ENCODE results near the gene PXDC1. TPM values are rescaled to one million over a fixed set of nuclear protein-coding genes. Genes with fewer than 3 reads are reported as not detected.
"Not testable (repeated sequence)": the region's sequence is repeated elsewhere in the genome, so short reads cannot be mapped to it uniquely, and the experiment has no call there.

The PXDC1 gene
- total RNA-seq, 5 donors from 2014 or later (not counting 1 experiment from before 2014, with no cell fraction given) = 0.30 to 1.2 (median 0.41) TPM

GRCh38 chr6:3775847-3776246 is 24.3 kb upstream of the PXDC1 start:
- H3K36me3 ChIP-seq (ENCODE audit: control insufficient read depth in 2 of 2, extremely low read depth in 1 of 2, insufficient read depth in 1 of 2, low read length in 1 of 2) = no peaks in the 10 kb centered on the region
- Mint-ChIP-seq H3K4me3 (no peak overlapping the region), H3K27me3 (peaks cover 0 to 10% of the 10 kb centered on the region in 2 donors), H3K36me3 (no peaks in the 10 kb centered on the region), H3K4me1 (no peaks in the 10 kb centered on the region), H3K27ac (no peak overlapping the region), H3K9me3 (no peaks in the 10 kb centered on the region)
- ATAC-seq (replicated peaks in 1 of 4) (no peak), DNase-seq (no peak)
- no peaks in the 10 kb centered on the region for H3K9me3 ChIP-seq
- ChIA-PET POLR2A (interaction anchor here in 1 of 2 donors (0.6 kb wide), 1 partner anchor 278 kb away, joined by 7 read pairs; no protein-coding TSS in a partner anchor), CTCF (no interaction called here)
- H3K27ac ChIP-seq (ENCODE audit: low read length) = no peak overlapping the region
- peaks cover 0 to 6% of the 10 kb centered on the region in 2 experiments for H3K27me3 ChIP-seq (replicated peaks in 1 of 2; ENCODE audit: control insufficient read depth in 2 of 2, extremely low read depth in 1 of 2, insufficient read depth in 2 of 2, low read length in 1 of 2)
- no peaks in the 10 kb centered on the region for H3K4me1 ChIP-seq (ENCODE audit: control insufficient read depth in 1 of 2, extremely low read depth in 1 of 2, insufficient read depth in 2 of 2, low read length in 2 of 2)
- 100% methylated on average over 1 of the region's 4 CpGs for WGBS (ENCODE audit: insufficient coverage)
- no peak overlapping the region for H3K4me3 ChIP-seq (ENCODE audit: control insufficient read depth in 1 of 2, extremely low read depth in 1 of 2, low read length in 1 of 2)

- no peaks in the 10 kb centered on the region for H3K36me3 Mint-ChIP-seq
These were observed 23.9 kb upstream of the PXDC1 start for GRCh38 chr6:3775386-3775785.

GRCh38 chr6:3773678-3774298 is 22.3 kb upstream of the PXDC1 start:
- ChIA-PET CTCF (no interaction called here), POLR2A (no interaction called here)
- no peaks in the 10 kb centered on the region for H3K9me3 ChIP-seq
- ATAC-seq (replicated peaks in 1 of 4) = no peak
- WGBS (ENCODE audit: insufficient coverage) = 100% methylated on average over 4 of the region's 7 CpGs
- no peaks in the 10 kb centered on the region for H3K9me3 Mint-ChIP-seq
- no peaks in the 10 kb centered on the region for H3K36me3 ChIP-seq (ENCODE audit: control insufficient read depth in 2 of 2, extremely low read depth in 1 of 2, insufficient read depth in 1 of 2, low read length in 1 of 2)
- H3K4me3 ChIP-seq (ENCODE audit: control insufficient read depth in 1 of 2, extremely low read depth in 1 of 2, low read length in 1 of 2) = no peak overlapping the region
- no peak for DNase-seq
- no peak overlapping the region for H3K4me3 Mint-ChIP-seq
- H3K4me1 ChIP-seq (ENCODE audit: control insufficient read depth in 1 of 2, extremely low read depth in 1 of 2, insufficient read depth in 2 of 2, low read length in 2 of 2) = no peaks in the 10 kb centered on the region
- H3K27me3 ChIP-seq (replicated peaks in 1 of 2; ENCODE audit: control insufficient read depth in 2 of 2, extremely low read depth in 1 of 2, insufficient read depth in 2 of 2, low read length in 1 of 2) = peaks cover 0 to 11% of the 10 kb centered on the region in 2 experiments
- no peak overlapping the region for H3K27ac Mint-ChIP-seq
- H3K27ac ChIP-seq (ENCODE audit: low read length) = no peak overlapping the region
- no peaks in the 10 kb centered on the region for H3K36me3 Mint-ChIP-seq
- H3K27me3 Mint-ChIP-seq = peaks cover 12 to 16% of the 10 kb centered on the region in 2 donors
- no peaks in the 10 kb centered on the region for H3K4me1 Mint-ChIP-seq

More at GRCh38 chr6:3775386-3775785, 23.9 kb upstream of the PXDC1 start:
- ChIA-PET POLR2A (no interaction called here), CTCF (no interaction called here)
- ATAC-seq (replicated peaks in 1 of 4) (no peak), DNase-seq (no peak)
- Histone ChIP-seq H3K4me1 (ENCODE audit: control insufficient read depth in 1 of 2, extremely low read depth in 1 of 2, insufficient read depth in 2 of 2, low read length in 2 of 2) (no peaks in the 10 kb centered on the region), H3K9me3 (no peaks in the 10 kb centered on the region), H3K27ac (ENCODE audit: low read length) (no peak overlapping the region), H3K27me3 (replicated peaks in 1 of 2; ENCODE audit: control insufficient read depth in 2 of 2, extremely low read depth in 1 of 2, insufficient read depth in 2 of 2, low read length in 1 of 2) (peaks cover 0 to 6% of the 10 kb centered on the region in 2 experiments), H3K36me3 (ENCODE audit: control insufficient read depth in 2 of 2, extremely low read depth in 1 of 2, insufficient read depth in 1 of 2, low read length in 1 of 2) (no peaks in the 10 kb centered on the region), H3K4me3 (ENCODE audit: control insufficient read depth in 1 of 2, extremely low read depth in 1 of 2, low read length in 1 of 2) (no peak overlapping the region)
- 100% methylated on average over 2 of the region's 7 CpGs for WGBS (ENCODE audit: insufficient coverage)
- Mint-ChIP-seq H3K27me3 (peaks cover 0 to 14% of the 10 kb centered on the region in 2 donors), H3K4me3 (no peak overlapping the region), H3K9me3 (no peaks in the 10 kb centered on the region), H3K27ac (no peak overlapping the region), H3K4me1 (no peaks in the 10 kb centered on the region)

- H3K36me3 ChIP-seq (ENCODE audit: control insufficient read depth in 2 of 2, extremely low read depth in 1 of 2, insufficient read depth in 1 of 2, low read length in 1 of 2); H3K9me3 Mint-ChIP-seq; H3K36me3 Mint-ChIP-seq; H3K4me3 ChIP-seq (ENCODE audit: control insufficient read depth in 1 of 2, extremely low read depth in 1 of 2, low read length in 1 of 2); DNase-seq; H3K4me1 ChIP-seq (ENCODE audit: control insufficient read depth in 1 of 2, extremely low read depth in 1 of 2, insufficient read depth in 2 of 2, low read length in 2 of 2); H3K27ac ChIP-seq (ENCODE audit: low read length); CTCF ChIA-PET; H3K4me3 Mint-ChIP-seq; POLR2A ChIA-PET; H3K27ac Mint-ChIP-seq; ATAC-seq (replicated peaks in 1 of 4); H3K4me1 Mint-ChIP-seq; H3K9me3 ChIP-seq: not testable (repeated sequence)
- 79% methylated on average over 7 of the region's 12 CpGs for WGBS (ENCODE audit: insufficient coverage)
- peaks cover 0 to 11% of the 10 kb centered on the region in 2 experiments for H3K27me3 ChIP-seq (replicated peaks in 1 of 2; ENCODE audit: control insufficient read depth in 2 of 2, extremely low read depth in 1 of 2, insufficient read depth in 2 of 2, low read length in 1 of 2)
- peaks cover 12 to 23% of the 10 kb centered on the region in 2 donors for H3K27me3 Mint-ChIP-seq
These were observed 20.9 kb upstream of the PXDC1 start for GRCh38 chr6:3772127-3772999.

- H3K27me3 Mint-ChIP-seq = peaks cover 12 to 25% of the 10 kb centered on the region in 2 donors
- Histone ChIP-seq H3K36me3 (ENCODE audit: control insufficient read depth in 2 of 2, extremely low read depth in 1 of 2, insufficient read depth in 1 of 2, low read length in 1 of 2) (no peaks in the 10 kb centered on the region), H3K27ac (ENCODE audit: low read length) (no peak overlapping the region), H3K4me3 (ENCODE audit: control insufficient read depth in 1 of 2, extremely low read depth in 1 of 2, low read length in 1 of 2) (no peak overlapping the region), H3K4me1 (ENCODE audit: control insufficient read depth in 1 of 2, extremely low read depth in 1 of 2, insufficient read depth in 2 of 2, low read length in 2 of 2) (no peaks in the 10 kb centered on the region), H3K9me3 (no peaks in the 10 kb centered on the region), H3K27me3 (replicated peaks in 1 of 2; ENCODE audit: control insufficient read depth in 2 of 2, extremely low read depth in 1 of 2, insufficient read depth in 2 of 2, low read length in 1 of 2) (peaks cover 0 to 4% of the 10 kb centered on the region in 2 experiments)
- DNase-seq (no peak), ATAC-seq (replicated peaks in 1 of 4) (no peak)
- ChIA-PET CTCF (no interaction called here), POLR2A (no interaction called here)
- no peak overlapping the region for H3K27ac Mint-ChIP-seq
- no peak overlapping the region for H3K4me3 Mint-ChIP-seq
- H3K9me3 Mint-ChIP-seq = no peaks in the 10 kb centered on the region
- WGBS (ENCODE audit: insufficient coverage) = 82% methylated on average over 57 of the region's 57 CpGs
- H3K36me3 Mint-ChIP-seq = no peaks in the 10 kb centered on the region
- no peaks in the 10 kb centered on the region for H3K4me1 Mint-ChIP-seq
These were observed 20.0 kb upstream of the PXDC1 start for GRCh38 chr6:3771407-3772011.

- no peaks in the 10 kb centered on the region for H3K36me3 ChIP-seq (ENCODE audit: control insufficient read depth in 2 of 2, extremely low read depth in 1 of 2, insufficient read depth in 1 of 2, low read length in 1 of 2)
- H3K4me1 Mint-ChIP-seq = no peaks in the 10 kb centered on the region
- ATAC-seq (replicated peaks in 1 of 4) (no peak), DNase-seq (no peak)
- ChIA-PET POLR2A (no interaction called here), CTCF (no interaction called here)
- H3K4me3 Mint-ChIP-seq = no peak overlapping the region
- H3K4me3 ChIP-seq (ENCODE audit: control insufficient read depth in 1 of 2, extremely low read depth in 1 of 2, low read length in 1 of 2) = no peak overlapping the region
- no peaks in the 10 kb centered on the region for H3K9me3 Mint-ChIP-seq
- H3K36me3 Mint-ChIP-seq = no peaks in the 10 kb centered on the region
- H3K27ac ChIP-seq (ENCODE audit: low read length) = no peak overlapping the region
- no peaks in the 10 kb centered on the region for H3K4me1 ChIP-seq (ENCODE audit: control insufficient read depth in 1 of 2, extremely low read depth in 1 of 2, insufficient read depth in 2 of 2, low read length in 2 of 2)
- 60% methylated on average over 4 of the region's 10 CpGs for WGBS (ENCODE audit: insufficient coverage)
- peaks cover 0 to 4% of the 10 kb centered on the region in 2 experiments for H3K27me3 ChIP-seq (replicated peaks in 1 of 2; ENCODE audit: control insufficient read depth in 2 of 2, extremely low read depth in 1 of 2, insufficient read depth in 2 of 2, low read length in 1 of 2)
- no peaks in the 10 kb centered on the region for H3K9me3 ChIP-seq
- no peak overlapping the region for H3K27ac Mint-ChIP-seq
- H3K27me3 Mint-ChIP-seq = peaks cover 12 to 32% of the 10 kb centered on the region in 2 donors
These were observed 18.7 kb upstream of the PXDC1 start for GRCh38 chr6:3770023-3770720.

Data from T-cell (primary cell).